Endometrium (tissue), 2 donors: ENCODE data around the gene ZNF521.
A peak's percentile ranks its signal among the peaks of the same experiment; 100 is the strongest.

ENCODE experiments used
- FAIRE-seq: peaks from 2 replicates; lab custom pipeline; 2012; peaks lifted over from hg19 to GRCh38; lab: Jason Lieb, UNC
- donor health status: control.
- donor health status: control.

The ZNF521 gene

DNA sequence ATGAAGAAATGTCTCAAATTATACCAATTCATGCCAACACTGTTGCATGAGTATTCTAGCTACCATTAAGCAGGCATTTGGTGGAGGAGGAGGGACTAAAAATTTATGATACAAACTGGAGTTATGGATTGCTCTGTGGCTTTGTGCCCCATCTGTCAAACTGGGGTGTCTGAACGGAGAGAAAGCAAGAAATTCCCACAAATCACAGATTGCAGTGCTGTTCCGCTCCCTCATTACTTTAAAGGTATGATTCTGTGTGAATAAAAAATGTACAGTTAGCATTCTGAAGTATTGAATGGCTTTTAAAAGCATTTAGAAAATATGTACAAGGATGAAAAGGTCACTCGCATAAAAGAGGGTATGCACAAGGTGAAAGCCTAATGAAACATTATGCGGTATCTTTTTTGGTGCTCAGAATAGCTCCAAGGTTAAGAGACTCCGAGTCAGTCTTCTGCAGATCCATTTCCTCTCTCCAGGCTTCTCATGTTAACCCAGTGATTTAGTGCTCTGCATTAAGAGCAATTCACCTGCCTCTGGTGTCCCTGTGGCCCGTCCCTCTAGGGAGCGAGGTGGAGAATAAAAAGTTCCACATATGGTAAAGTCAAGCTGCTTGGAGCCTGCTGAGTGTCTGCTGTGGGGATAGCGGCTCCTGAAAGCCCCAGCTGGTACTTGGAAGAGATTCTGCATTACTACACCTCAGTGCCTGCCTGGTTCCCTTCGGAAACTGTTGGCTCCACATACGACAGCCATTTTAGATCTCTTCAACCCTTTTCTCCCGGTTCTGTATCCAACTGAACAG lies 184.2 kb downstream of the ZNF521 start:
- no peak for FAIRE-seq

DNA sequence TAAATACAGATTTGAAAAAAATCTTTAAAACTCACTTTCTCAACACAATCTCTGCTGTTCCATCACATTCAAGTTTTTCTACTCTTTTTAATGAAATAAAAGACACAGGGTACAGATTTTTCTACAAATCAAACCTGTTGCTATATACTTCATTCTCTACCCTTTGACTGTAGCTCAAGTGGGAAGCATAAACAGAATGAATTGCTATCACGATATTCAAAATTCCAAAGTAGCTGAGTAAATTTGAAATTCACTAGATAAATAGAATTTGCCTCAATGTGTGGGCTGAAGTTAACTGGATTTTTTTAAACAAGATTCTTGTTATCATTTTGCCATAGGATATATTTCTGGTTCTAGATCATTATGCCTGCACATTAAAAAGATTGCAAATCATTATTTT lies 185.9 kb downstream of the ZNF521 start:
- FAIRE-seq, result no peak

DNA sequence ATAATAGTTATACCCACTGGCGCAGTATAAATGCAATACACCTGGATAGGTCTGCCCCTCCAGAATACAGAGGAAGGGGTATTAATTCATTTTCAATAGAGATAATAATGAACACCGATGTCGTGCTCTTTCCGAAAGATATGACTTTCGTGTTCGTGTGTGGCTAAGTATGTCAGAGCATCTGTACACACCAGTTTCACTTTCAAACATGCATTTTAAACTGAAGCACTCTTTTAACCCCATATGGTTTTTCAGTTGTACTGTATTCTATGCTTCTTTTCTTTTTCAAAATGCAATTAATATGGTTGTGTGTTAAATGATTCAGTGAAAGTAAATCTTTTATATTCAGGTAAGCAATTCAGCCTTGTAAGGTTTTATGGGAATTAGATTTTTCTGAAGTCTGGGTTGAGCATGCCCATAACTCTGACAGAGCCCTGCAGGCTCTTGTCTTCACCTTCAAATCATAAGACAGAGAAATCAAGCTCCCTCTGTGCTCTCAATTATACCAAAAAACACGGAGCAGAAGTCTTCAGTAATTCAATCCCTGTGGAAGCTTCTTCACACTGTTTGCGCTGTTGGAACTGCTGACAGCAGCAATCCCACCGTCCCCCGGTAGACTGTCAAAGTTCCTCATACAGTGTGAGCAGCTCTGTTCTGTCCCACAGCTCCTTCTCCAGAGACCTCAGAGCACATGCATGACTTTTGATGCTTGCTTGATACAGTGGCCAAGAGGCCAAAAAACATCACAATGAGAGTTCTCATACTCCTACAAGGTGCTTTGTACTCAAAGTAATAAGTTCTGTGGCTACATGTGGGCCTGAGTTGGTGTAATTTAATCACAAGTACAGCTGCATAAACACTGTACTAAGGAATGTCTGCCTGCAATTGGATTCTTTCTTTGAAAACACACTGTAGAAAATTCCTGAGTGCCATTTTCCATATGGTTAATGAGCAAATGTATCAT lies 186.8 kb downstream of the ZNF521 start:
- FAIRE-seq, result no peak

GRCh38 chr18:25164211-25164847 lies 187.6 kb downstream of the ZNF521 start:
- no peak for FAIRE-seq

- FAIRE-seq, result no peak
Measured at GRCh38 chr18:25153426-25153825, 198.5 kb downstream of the ZNF521 start.

GRCh38 chr18:25147877-25148488 lies 204.0 kb downstream of the ZNF521 start:
- FAIRE-seq, result no peak

DNA sequence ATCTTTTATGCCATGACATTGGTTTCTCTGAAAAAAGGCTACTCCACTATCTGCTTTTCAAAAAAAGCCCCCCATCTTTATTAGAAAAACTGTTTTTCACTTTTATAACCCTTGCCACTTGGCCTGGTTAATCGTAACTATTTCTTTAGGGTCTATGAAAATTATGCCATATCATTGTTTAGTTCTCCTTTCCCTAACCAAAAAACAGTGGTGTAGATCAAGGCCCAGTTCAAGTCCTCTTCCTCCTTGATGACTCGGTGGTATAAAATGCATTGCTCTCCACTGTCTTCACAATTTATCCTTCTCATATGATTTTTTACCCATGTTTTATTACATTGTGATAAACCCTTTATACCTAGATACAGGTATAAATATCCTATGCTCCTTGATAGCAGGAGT lies 205.5 kb downstream of the ZNF521 start:
- FAIRE-seq, result no peak

DNA sequence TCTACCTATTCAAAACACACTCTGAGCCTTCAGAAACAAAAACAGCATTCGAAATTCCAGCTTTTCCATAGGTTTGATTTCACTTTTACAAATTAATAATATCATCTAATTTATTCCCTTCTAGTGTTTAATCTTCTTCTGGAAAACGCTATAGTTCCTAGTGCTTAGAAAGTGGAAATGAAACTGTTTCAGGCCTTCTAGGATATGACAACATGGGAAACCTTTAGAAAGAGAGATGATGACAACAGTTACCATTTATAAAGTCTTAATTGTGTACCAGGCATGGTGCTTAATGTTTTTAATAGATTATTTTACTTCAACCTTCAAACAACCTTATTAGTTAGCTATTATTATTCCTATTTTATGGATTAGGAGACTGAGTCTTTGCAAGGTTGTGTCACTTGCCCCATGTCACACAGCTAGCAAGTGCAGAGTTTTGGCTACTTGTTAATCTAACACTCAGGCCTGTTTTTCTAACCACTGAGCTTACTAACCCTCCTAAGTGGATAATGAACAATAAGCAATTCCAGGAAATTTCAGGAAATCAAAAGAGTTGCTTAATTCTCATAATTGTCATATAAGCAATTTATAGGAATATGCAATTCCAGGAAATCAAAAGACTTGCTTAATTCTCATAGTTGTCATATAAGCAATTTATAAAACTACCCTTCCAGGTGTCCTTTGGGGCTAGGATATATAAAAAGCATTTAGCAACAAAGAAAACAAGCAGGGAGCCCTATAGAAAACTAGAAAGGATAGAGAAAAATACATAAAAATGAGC lies 206.0 kb downstream of the ZNF521 start:
- no peak for FAIRE-seq

DNA sequence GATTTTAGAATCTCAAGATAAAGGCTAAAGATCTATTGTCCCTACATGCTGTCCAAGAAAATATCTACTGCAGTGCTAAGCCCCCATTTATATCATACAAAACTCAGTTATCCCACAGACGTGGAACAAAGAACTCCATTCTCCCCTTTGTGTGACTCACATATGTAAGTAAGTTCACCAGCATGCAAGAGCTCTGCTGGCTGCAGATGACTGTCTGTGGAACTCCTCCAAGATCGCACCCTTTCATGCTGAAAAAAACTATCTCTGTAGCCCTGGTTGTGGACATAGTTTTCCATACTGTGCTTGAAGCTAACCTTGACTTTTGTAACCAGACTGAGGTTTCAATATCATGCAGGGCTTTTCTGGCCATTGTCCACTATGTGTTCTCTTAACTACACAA lies 207.1 kb downstream of the ZNF521 start:
- FAIRE-seq, result no peak

DNA sequence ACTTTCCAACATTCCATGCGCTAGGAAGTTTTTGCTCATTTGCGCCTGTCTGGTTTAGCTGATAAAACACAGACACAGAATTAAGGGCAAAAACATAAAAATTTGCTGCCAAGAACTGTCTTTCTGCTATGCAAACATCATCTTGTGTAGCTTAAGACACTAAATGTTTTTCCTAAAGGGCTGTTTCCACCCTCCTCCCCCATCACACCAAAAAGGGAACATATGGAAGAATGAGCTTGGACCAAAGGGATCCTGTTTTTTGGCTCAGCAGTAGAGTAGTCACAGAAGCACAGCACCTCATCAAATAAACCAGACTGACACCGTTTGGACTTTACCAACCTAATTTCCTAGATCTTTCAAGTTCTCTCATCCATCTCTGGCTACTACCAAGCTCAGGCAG lies 210.1 kb downstream of the ZNF521 start:
- FAIRE-seq, result peak; percentile 98

- FAIRE-seq, result no peak
Measured at GRCh38 chr18:25141399-25141798, 210.6 kb downstream of the ZNF521 start.

DNA sequence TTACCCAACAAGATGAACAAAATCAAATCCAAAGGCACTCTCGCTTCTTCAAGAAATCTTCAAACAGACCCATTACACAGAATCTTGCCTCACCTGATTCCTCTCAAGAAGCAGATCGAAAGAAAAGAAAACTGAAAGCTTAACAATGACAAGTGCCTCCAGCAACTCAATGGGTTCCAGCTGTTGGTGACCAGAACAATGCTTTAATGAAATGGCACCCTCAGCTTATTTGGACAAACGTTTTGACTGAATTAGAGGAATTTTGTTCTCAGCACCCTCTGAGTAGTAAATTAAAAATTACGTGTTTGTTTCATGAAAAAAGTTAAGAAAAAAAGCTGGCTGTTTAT lies 211.0 kb downstream of the ZNF521 start:
- FAIRE-seq, result no peak

GRCh38 chr18:25140124-25140961 lies 211.6 kb downstream of the ZNF521 start:
- no peak for FAIRE-seq

- FAIRE-seq, result no peak
Measured at GRCh38 chr18:25137197-25137472, 214.8 kb downstream of the ZNF521 start.

- FAIRE-seq, result no peak
Measured at GRCh38 chr18:25136416-25137196, 215.4 kb downstream of the ZNF521 start.

- FAIRE-seq, result no peak
Measured at GRCh38 chr18:25134861-25135260, 217.1 kb downstream of the ZNF521 start.

- no peak for FAIRE-seq
Measured at GRCh38 chr18:25133879-25134278, 218.1 kb downstream of the ZNF521 start.

DNA sequence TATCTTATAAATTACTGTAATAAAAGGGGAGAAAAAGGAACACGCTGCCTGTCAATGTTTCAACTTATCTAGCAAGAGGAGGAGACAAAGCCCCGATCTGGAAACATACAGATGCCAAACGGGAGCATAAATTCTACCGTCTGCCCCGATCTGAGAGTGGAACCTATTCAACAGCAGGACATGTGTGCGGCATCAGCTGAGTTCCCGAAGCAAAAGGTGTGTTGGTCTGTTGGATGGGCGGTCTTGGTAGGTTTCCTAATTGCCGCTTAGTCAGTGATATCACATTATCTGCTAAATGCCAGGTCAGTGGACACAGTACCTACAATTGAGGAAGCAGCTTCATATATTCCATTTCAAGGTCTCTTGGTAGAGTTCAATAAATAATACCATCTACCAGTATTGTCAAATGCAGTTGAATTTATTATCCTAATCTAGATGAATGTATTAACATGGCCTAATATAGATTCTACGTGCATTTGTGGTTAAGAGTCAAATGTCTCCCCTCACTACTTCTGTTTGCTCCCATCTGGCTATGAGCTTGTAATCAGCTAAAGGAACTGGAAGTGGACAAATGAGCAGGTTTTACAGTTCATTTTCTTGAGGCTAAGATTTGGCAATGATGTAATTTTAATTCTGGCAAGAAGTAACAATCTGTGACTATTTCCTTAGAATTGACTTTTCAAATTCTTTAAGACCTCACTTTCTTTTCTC lies 219.0 kb downstream of the ZNF521 start:
- no peak for FAIRE-seq

- no peak for FAIRE-seq
Measured at GRCh38 chr18:25126751-25127150, 225.2 kb downstream of the ZNF521 start.
